GM18868 (cell line): ENCODE results near the gene TTLL10.
"Not testable (repeated sequence)": the region's sequence is repeated elsewhere in the genome, so short reads cannot be mapped to it uniquely, and the experiment has no call there.

Experiments
- ATAC-seq: cut with Tn5 transposase; IDR thresholded peaks from one replicate; pipeline ENCODE4 v1.9.1; 2021; ENCODE audit warnings: mild to moderate bottlenecking, moderate library complexity; ENCODE audit not compliant: unreplicated experiment

TTLL10 gene

DNA sequence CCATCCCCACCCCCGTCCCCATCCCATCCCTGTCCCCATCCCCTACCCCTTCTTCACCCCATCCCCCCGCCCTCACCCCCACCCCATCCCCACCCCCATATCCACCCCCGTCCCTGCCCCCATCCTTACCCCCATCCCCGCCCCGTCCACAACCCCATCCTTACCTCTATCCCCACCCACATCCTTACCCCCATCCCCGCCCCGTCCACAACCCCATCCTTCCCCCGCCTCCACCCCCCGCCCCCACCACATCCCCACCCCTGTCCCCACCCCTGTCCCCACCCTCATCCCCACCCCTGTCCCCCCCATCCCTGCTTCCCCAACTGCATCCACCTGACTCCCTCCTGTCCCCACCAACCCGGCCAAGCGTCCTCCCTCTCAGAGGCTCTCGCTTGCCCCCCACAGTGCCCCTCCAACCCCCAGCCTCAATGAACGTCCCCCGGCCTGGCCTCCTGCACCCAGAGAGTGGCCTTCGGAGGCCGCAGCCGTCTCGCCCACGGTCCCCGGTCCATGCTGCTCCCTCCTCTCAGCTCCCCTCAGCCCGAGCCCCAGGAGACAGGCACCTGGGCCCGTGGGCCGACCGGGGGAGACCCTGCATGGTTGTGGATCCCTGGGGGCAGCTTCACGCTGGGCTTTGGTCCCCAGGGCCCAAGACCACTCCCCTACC is 32.3 kb upstream of the TTLL10 start:
- ATAC-seq, result no peak

DNA sequence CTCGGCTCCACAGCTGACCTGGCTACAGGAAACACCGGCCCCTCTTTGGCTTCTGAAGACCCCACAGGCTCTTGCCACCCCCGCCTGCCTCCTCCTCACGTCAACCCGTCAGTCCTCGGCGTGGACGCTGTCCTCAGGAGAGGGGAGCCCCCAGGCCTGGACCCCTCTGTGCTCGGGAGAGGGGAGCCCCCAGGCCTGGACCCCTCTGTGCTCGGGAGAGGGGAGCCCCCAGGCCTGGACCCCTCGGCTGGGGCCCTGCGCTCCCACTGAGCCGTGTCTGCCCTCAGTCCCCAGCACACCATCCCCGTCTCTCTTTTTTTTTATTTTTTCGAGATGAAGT is 31.8 kb upstream of the TTLL10 start:
- no peak for ATAC-seq

DNA sequence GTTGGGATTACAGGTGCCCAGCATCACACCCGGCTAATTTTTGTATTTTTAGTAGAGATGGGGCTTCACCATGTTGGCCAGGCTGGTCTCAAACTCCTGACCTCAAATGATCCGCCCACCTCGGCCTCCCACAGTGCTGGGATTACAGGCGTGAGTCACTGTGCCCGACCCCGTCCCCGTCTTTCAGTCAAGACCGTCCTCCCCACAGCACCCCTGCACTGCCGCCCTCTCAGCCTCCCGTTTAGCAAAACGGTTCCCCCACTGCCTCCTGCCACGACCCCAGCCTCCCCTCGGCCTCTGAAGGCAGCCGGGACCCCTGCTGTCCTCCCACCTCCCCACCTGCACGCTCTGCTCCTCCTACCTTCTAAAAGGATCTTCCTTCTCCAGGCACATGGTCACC is 31.3 kb upstream of the TTLL10 start:
- ATAC-seq, result not testable (repeated sequence)

- no peak for ATAC-seq
Measured at GRCh38 chr1:1142844-1143243, 30.8 kb upstream of the TTLL10 start.

- ATAC-seq, result no peak
Measured at GRCh38 chr1:1143636-1144035, 30.0 kb upstream of the TTLL10 start.

- no peak for ATAC-seq
Measured at GRCh38 chr1:1144122-1144842, 29.4 kb upstream of the TTLL10 start.

GRCh38 chr1:1144843-1145546 is 28.7 kb upstream of the TTLL10 start:
- ATAC-seq, result no peak

- ATAC-seq, result no peak
Measured at GRCh38 chr1:1145547-1145914, 28.1 kb upstream of the TTLL10 start.

- ATAC-seq, result no peak
Measured at GRCh38 chr1:1146026-1146425, 27.7 kb upstream of the TTLL10 start.

DNA sequence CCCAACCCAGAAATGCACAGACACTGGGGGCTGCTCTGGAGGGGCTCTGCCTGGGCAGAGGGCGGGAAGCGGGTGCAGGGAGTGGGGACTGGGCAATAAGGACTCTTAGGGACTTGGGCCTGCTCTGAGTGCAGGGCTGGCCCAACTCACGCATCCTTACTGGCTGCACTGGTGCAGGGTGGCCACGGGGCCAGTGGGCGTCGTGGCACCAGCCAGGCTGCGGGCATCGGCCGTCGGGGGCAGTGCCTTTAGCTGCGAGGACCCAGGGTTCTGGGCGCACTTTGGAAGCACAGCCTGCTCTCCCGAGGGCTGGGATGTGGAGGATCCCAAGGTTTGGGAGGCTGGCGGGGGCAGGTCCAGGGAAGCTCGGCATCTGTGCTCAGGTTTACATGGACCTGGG is 27.1 kb upstream of the TTLL10 start:
- no peak for ATAC-seq

DNA sequence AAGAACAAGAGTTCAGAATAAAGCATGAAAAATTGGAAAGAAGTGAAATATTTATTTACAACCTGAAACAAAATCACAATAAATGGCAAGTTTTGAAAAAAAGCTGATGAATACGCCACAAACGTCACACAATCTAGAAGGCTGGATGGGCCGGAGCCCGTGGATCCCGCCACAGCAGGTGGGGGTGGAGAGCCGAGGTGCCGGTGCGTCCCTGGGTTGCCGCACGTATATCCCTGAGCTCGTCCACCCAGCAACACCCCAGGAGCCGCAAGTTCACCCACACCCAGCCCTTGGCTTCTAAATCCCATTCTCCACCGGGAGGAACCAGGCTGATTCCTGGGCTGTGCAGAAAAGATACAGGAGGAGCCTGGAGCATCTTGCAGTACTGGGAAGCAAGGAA is 25.6 kb upstream of the TTLL10 start:
- no peak for ATAC-seq

GRCh38 chr1:1148569-1148968 is 25.1 kb upstream of the TTLL10 start:
- no peak for ATAC-seq

GRCh38 chr1:1149416-1149815 is 24.3 kb upstream of the TTLL10 start:
- ATAC-seq, result no peak

GRCh38 chr1:1150100-1150499 is 23.6 kb upstream of the TTLL10 start:
- ATAC-seq, result no peak

GRCh38 chr1:1151306-1151705 is 22.4 kb upstream of the TTLL10 start:
- ATAC-seq, result no peak

DNA sequence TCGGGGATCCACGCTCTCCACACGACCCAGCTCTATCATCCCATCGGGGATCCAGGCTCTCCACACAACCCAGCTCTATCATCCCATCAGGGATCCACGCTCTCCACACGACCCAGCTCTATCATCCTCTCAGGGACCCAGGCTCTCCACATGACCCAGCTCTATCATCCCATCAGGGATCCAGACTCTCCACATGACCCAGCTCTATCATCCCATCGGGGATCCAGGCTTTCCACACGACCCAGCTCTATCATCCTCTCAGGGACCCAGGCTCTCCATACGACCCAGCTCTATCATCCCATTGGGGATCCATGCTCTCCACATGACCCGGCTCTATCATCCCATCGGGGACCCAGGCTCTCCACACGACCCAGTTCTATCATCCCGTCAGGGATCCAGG is 21.2 kb upstream of the TTLL10 start:
- ATAC-seq, result not testable (repeated sequence)

GRCh38 chr1:1153215-1153614 is 20.5 kb upstream of the TTLL10 start:
- ATAC-seq, result not testable (repeated sequence)

DNA sequence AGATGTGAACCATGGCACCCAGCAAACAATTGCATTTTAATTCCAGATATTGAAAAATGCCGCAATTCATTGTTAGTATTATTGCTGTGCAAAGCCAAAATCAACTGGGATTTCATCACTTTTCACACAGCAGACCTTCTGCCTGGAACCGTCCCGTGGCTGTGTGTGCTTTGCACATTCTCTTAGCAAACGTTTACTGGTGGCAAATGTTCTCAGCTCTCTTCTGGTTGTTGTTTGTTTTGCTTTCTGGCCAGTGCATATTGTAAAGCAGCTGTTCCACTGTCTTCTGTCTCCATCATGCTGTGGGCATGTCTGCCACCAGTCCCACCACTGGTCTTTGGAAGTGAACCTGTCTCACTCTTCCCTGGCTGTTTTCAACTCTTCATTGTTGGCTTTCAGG is 19.8 kb upstream of the TTLL10 start:
- ATAC-seq, result no peak

DNA sequence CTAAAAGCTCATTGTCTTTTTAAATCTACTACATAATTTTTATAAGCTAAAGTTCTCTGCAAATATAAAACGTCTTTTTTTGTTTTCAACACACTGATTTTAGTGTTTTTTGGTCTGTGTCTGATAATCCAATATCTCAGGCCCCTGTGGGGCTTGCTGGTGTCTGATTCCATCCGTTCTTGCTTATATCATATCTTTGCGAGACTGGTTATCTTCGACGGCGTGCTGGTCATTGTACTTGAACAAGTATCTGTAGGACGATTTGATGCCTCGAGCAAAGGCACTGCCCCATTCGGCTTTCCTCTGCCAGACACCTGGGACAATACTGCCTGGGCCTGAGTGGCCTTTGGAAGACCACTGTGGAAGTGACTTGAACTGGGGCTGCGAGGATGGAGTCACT is 18.4 kb upstream of the TTLL10 start:
- no peak for ATAC-seq

DNA sequence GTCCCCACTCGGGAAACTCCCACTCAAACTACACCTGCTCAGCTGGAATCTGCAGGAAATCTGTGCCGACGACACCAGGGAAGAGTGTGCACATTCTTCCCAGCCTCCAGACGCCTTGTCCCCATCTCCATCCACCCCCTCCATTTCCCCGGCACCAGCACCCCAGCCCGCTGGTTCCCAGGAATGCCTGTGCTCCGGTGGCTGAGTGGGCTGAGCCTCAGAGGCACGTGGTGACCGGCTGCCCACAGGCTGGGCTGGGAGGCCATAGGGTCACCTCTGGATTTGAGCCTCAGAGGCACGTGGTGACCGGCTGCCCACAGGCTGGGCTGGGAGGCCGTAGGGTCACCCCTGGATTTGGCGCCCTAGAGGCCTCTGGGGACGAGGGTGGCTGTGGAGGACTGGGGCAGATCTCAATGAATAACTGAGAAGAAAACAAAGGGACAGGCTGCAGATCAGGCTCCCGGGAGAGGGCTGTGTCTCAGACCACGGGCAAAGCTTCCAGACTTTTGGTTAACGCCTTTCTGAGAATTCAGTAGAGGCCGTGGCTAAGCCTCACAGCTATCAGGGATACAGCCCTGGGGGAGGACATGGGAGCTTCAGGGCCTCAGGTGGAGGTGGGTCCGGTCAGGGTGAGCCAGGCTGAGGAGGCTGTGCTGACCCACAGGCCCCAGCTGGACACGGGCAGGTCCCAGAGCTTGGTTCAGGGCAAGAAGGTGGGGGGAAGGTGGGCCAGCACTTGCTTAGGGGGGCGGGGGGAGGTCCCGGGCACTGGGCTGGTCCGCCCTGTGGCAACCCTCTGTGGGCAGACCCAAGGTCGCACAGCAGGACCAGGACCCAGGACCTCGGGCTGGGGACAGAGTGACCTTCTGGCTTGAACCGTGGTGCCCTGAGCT is 17.3 kb upstream of the TTLL10 start:
- no peak for ATAC-seq

GRCh38 chr1:1157033-1157365 is 16.7 kb upstream of the TTLL10 start:
- no peak for ATAC-seq
